GM21526 (cell line): ENCODE data around the gene APAF1.

Experiments
- ATAC-seq: cut with Tn5 transposase; IDR thresholded peaks from one replicate; pipeline ENCODE4 v1.9.1; 2021; ENCODE audit warnings: moderate library complexity; ENCODE audit not compliant: unreplicated experiment, low FRiP score

Gene APAF1

DNA sequence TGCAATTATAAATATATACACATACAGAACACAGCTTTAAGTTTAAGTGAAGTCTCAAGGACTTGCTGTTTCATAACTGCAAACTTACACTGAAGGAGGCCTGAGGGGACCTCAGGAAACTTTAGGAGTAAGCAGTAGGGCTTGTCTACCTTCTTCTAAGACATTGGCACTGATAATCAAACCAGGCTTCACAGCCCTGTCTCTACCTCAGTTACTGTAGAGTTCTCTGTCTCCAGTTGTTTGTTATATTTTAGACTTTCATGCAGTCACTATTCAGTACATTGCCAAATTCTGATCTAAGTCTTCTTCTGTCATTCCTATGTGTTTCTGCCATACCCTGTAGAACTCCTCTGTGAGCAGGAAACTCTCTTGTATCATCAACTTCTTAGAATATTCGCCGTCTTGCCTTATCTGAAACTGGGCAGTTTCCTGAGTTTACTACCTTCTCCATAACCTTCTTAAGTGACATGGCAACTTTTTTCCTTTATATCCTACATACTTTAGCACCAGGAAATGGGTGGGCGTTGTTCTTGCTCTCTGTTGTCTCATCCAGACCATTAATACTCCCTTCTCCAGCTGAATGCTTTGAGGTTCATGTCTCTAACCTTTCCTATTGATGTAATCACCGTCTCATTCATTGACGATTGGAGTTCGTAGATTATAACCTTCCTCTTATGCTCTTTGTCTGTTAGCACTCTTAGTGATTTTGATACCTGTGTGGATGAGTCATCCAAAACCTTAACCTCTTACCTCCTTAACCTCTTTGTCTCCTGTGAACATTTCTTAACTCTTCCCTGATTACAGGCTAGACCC, 11.4 kb downstream of the APAF1 start:
- ATAC-seq = no peak

DNA sequence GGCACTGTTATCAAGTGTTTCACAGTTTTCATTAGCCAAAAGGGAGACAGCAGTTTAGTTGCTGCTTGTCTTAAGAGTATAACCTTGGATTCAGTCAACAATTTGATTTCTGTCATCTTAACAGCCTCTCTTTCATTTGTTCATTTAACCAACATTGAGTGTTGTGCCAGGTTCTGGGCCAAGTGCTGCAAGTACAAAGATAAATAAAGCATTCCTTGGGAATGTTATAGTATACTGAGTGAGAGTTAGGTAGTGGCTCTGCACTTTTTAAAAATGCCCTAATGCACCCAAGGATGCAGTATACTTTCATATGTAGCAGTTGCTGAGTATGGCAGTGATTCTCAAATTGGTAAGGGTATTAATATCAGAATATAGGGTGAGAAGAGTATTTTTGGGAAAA, 15.4 kb downstream of the APAF1 start:
- no peak for ATAC-seq

- no peak for ATAC-seq
These were observed 24.7 kb downstream of the APAF1 start for GRCh38 chr12:98669751-98670150.

- no peak for ATAC-seq
These were observed 26.4 kb downstream of the APAF1 start for GRCh38 chr12:98671459-98671858.

- ATAC-seq = no peak
These were observed 29.8 kb downstream of the APAF1 start for GRCh38 chr12:98674841-98675240.

DNA sequence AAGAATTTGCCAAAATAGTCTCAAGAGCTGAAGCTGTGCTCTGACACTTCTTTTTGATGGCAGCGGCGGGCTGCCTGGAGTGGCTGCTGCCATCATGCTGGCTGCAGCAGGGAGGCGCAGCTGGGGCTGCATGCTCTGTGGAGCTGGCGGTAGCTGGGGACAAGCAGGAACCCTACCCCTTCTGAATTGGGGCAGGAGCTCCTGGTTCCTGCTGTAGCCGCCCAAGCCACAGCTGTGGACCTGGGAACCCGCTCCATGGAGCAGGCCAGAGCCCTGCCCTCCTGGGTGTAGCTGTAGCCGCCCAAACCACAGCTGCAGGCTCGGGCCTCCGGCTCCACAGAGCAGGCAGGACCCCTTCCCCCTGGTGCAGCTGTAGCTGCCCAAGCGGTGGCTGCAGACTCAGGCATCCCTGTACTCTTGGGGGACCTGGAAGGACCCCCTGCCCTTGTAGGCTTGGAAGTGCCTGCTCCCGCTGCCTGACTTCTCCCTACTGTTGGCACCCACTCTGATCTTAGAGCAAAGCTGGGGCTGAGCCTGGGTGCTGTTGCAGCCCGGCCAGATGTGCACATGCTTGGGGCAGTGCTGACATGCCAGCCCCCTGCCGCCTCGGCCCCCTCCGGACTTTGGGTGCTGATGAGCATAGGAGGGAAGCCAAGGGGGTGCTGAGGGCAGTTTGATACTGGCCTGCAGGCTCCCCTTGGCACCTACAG, 33.3 kb downstream of the APAF1 start:
- ATAC-seq = no peak

DNA sequence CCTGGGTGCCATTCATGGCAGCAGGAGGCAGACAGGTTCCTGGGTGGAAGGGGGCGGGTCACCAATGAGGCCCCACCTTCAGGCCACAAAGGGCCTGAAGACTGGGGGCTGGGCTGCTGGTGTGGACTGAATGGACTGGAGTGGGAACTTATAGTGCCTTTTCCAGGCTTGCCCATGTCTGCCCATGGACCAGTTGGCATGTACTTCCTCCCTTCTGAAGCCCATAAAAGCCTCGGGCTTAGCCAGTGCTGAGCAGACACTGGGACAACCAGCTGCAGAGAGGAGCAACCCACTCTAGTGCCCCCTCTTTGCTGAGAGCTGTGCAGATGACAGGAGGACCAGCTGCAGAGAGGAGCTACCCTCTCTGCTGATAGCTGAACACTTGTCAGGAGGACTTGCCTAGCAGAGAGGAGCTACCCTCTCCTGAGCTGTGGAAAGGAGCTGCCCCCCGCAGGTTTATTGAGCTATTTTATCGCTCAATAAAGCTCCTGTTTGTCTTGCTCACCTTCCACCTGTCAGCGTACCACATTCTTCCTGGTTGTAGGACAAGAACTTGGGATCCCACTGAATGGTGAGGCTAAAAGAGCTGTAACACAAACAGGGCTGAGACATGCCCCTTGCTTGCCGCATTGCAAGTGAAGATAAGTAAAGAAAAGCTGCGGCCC, 34.0 kb downstream of the APAF1 start:
- no peak for ATAC-seq

GRCh38 chr12:98679611-98680005, 34.5 kb downstream of the APAF1 start:
- ATAC-seq = no peak

DNA sequence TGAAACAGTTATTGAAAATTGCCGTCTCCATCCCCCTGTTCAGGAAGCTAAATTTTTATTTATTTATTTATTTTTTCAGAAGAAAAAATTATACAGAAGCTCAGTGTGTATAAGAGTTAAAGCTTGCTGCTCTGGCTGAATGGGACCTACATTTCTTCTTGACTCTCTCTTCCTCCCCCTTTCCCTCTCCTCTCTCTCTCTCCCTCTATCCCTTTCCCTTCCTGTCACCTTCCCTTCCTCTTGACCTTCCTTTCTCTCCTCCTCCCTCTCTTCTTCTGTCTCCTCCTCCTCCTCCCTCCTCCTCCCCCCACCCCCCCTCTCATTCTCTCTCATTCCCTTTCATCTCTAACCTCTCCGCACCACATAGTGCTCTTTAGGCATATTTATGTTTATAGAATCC, 39.1 kb downstream of the APAF1 start:
- no peak for ATAC-seq

GRCh38 chr12:98686603-98687002, 41.5 kb downstream of the APAF1 start:
- ATAC-seq = no peak

DNA sequence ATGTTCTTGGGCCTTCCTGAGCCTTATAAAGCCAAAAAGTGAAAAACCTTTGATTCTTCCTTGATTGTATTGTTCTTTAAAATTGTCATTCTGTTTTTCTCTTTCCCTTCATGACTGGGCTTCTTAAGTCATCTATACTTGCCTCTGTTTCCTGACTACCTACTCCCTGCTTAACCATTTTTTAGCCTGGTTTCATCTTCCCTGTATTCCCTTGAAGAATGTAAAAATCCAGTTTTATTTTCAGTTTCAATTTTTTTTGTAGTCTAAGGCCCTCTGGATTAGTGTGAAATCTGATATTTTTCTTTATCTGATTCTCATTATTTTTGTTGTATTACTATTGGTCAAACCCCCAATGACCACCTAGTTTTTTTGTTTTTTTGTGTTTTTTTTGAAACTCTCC, 46.3 kb downstream of the APAF1 start:
- no peak for ATAC-seq

DNA sequence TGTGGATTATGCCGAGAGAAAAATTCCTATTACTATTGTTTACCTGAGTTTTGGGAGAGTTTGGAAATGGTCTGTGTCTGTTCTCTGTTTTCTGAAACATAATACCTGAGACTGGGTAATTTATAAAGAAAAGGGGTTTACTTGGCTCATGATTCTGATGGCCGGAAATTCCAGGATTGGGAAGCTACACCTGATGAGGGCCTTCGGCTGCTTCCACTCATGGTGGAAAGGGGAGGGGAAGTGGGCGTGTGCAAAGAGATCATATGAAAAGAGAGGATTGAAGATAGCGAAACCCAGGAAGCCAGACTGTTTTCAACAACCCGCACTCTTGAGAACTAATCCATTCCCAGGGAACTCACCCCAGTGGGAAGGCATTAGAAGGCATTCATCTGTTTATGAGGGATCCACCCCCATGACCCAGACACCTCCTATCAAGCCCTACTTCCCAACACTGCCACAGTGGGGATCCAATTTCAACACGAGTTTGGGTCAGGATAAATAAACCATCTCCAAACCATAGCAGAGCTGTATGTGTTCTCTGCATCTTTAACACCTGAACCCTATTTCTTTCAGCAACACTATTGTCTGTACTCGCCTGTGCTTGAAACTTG, 51.1 kb downstream of the APAF1 start:
- ATAC-seq = no peak

GRCh38 chr12:98697209-98697608, 52.1 kb downstream of the APAF1 start:
- ATAC-seq = no peak

DNA sequence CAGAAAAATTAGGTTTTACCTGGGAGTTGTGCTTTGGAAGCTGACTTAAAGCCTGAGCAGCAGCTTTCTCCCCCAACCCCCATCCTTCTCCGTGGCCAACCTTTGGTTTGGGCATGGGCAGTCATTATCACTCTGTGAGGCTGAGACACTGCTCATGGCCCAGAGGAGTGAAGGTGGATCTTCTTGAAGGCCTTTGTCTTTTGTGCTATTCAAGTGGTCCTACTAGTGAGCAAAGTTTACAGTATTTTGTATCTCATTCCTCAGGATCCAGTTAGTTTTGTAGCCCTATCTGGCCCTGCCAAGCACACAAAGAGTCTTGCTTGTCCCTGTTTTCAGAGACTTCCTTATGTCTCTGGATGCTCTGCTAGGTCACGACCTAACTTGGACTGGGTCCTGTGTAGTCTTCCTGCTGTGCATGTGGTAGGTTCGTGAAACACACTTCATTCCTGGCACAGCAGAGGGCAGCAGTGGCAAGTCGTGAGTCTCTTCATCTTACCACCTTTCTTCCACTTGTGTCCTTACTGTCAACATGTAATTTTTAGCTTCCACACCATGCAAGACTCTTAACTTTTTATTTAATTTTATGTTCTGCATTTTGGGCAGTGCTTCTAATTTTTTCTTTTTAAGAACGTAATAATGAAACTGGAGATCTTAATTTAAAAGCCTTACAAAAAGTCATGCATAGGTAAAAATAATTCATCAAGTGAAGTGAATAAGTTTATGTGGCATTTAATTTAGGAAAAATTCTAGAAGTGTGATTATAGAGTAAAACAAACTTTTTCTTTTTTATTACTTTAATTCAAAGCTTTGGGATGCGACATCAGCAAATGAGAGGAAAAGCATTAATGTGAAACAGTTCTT, 53.7 kb downstream of the APAF1 start:
- ATAC-seq = peak; percentile 96

- no peak for ATAC-seq
These were observed 54.5 kb downstream of the APAF1 start for GRCh38 chr12:98699586-98699985.

GRCh38 chr12:98701166-98701565, 56.1 kb downstream of the APAF1 start:
- ATAC-seq = no peak

DNA sequence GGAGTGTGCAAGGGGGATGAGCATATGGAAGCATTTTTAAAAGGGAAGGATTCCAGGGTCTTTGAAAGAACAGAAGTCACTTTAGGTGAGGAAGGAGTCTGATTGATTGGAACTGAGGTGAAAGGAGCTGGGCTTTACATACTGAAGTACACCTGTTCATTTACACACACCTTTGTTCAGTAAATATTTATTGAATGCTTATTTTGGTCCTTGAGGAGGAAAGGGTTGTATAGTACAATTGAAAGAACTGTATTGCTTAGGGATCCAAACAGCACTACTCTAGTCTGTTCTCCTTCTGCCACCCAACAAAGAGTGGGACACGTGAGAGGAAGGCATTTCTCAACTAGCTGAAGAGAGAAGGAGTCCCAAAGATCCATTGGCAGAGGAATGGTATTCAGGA, 63.9 kb downstream of the APAF1 start:
- no peak for ATAC-seq

DNA sequence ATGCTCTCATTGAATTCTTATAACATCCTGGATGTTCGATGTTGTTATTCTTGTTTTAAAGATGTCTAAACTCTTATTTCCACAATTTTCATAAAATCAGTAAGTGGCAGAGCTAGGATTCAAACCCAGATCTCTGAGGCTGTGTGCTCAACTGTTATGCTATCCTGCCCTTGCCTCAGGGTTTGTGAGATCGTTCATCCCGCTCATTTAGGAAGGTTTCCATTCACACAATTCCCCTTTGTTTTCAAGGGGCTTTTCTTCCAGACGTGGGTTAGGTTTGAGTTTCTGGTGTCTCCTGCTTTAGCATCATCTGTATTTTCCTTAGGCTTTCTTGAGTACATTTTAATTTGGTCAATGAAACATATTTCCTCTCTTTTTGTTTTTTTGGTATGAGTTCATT, 69.3 kb downstream of the APAF1 start:
- ATAC-seq = no peak

GRCh38 chr12:98719515-98720504, 74.7 kb downstream of the APAF1 start:
- ATAC-seq = no peak
